Mucosa of descending colon (tissue), 3 donors: Measurements from ENCODE around the gene POLA2. TPM values are rescaled to one million over a fixed set of nuclear protein-coding genes. Genes with fewer than 3 reads are reported as not detected.
"Not testable (repeated sequence)": the region's sequence is repeated elsewhere in the genome, so short reads cannot be mapped to it uniquely, and the experiment has no call there.

Experiments used
- ATAC-seq: fragments of 200-7000 bp; cut with Tn5 transposase; one replicate; pipeline ENCODE4 v1.9.1; 2020; ENCODE audit warnings: mild to moderate bottlenecking, moderate library complexity
- DNase-seq, 3 donors: peaks; one replicate each; pipeline ENCODE4 v3.0.0-alpha.2; 2020
- H3K36me3 ChIP-seq: fragments of 200-600 bp; one replicate; pipeline ENCODE4 v1.8.0; 2021; ENCODE audit warnings: low read depth, mild to moderate bottlenecking
- H3K4me1 ChIP-seq: fragments of 200-600 bp; one replicate; pipeline ENCODE4 v1.8.0; 2021; ENCODE audit warnings: low read depth, mild to moderate bottlenecking
- H3K4me3 ChIP-seq: fragments of 200-600 bp; one replicate; pipeline ENCODE4 v1.8.0; 2021; ENCODE audit warnings: mild to moderate bottlenecking
- H3K9me3 ChIP-seq: fragments of 200-600 bp; one replicate; pipeline ENCODE4 v1.8.0; 2021; ENCODE audit warnings: mild to moderate bottlenecking
- intact Hi-C, 2 donors: fragments of 100-400 bp; cut with DNase I in 1 of 2; cut with micrococcal nuclease in 1 of 2; formaldehyde crosslinking; loops; one replicate each; pipeline versions ENCODE4 v1.11.0 to v1.11.1; 2022; cut with DNase I, micrococcal nuclease
- total RNA-seq, 3 donors: library from RNA; stranded (reverse); fragmentation: NEBNext Ultra II Directional in 2 of 3; extraction: Animal tissue kit (Norgen Biotek cat#: 25700) in 2 of 3; gene quantifications; one replicate each; pipeline versions ENCODE4 v1.2.1 to v1.2.4, GENCODE V29; 2021 to 2023
- TF ChIP-seq, protein P1 (sequence below): fragments of 200-600 bp; IDR thresholded peaks from one replicate; pipeline ENCODE4 v1.8.0; 2022; ENCODE audit warnings: antibody characterized with exemption, mild to moderate bottlenecking
- donor health status: DM: no; HTN: no; CAD: no; lungs with moderate emphysema.
- donor health status: DM: no; HTN: no; CAD: no.
- donor health status: DM: no; HTN: yes; CAD: no.

Gene POLA2
- total RNA-seq, 3 donors from 2014 or later = 8.9 to 14.4 (median 11.4) TPM

DNA sequence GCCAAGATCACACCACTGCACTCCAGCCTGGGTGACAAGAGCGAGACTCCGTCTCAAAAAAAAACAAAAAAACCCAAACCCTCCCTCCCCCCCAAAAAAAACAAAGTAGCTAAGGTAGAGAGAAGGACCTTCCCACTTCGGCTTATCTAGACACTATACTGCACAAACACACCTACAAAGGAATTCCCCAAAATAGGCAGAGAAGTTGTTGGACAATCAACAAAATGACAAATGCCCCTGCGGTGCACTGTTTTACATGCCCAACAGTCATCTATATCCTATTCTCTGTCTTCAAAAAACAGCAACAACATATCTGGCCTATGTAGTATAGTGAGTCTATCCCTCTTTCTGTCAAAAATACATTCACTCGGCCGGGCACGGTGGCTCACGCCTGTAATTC, 65.3 kb downstream of the POLA2 start:
- Histone ChIP-seq H3K9me3 (no peaks in the 10 kb centered on the region), H3K4me1 (peaks cover 11% of the 10 kb centered on the region), H3K4me3 (no peak overlapping the region), H3K36me3 (no peaks in the 10 kb centered on the region)
- no peak for ATAC-seq
- TF ChIP-seq, protein P1, sequence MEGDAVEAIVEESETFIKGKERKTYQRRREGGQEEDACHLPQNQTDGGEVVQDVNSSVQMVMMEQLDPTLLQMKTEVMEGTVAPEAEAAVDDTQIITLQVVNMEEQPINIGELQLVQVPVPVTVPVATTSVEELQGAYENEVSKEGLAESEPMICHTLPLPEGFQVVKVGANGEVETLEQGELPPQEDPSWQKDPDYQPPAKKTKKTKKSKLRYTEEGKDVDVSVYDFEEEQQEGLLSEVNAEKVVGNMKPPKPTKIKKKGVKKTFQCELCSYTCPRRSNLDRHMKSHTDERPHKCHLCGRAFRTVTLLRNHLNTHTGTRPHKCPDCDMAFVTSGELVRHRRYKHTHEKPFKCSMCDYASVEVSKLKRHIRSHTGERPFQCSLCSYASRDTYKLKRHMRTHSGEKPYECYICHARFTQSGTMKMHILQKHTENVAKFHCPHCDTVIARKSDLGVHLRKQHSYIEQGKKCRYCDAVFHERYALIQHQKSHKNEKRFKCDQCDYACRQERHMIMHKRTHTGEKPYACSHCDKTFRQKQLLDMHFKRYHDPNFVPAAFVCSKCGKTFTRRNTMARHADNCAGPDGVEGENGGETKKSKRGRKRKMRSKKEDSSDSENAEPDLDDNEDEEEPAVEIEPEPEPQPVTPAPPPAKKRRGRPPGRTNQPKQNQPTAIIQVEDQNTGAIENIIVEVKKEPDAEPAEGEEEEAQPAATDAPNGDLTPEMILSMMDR = no peak
- intact Hi-C loops = no loop called here
- no peak for DNase-seq

DNA sequence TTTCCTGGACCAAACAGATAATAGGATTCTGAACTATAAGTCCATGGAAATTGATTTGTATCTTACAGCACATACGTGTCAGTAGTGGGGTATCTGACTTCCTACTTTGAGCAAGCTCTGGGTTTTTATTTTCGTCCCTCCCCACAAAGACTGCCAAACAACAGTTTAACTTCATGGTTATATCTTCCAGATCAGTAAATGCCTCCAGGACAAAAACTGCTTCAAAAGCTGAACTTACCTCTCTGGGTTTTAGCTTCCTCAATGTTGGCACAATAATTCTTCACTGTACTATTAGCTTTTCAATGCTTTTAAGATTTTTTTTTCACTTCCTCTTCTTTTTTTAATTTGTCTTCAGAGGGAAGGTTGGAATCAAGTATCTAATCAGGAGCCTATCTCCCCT, 67.7 kb downstream of the POLA2 start:
- H3K9me3 ChIP-seq = no peaks in the 10 kb centered on the region
- H3K4me3 ChIP-seq = no peak overlapping the region
- DNase-seq (no peak), ATAC-seq (no peak)
- intact Hi-C loops = no loop called here
- no peaks in the 10 kb centered on the region for H3K36me3 ChIP-seq
- TF ChIP-seq, protein P1 = no peak
- peaks cover 13% of the 10 kb centered on the region for H3K4me1 ChIP-seq

DNA sequence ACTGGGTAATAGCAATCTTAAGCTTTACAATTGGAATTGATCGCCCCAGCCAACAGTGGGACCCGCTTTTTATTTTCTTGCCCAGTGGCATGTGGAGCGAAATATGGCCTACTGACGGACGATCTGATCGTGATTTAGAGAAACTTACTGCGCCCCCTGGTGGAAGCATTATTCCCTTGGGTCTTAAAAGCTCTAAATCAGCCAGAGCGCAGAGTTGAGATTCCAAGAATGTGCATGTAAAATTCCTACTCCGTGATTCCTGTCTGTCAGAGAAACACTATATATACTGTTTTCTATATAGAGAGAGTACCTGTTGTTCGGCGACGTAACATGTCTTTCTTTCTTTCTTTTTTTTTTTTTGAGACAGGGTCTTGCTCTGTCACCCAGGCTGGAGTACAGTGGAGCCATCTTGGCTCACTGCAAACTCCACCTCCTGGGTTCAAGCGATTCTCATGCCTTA, 68.2 kb downstream of the POLA2 start:
- intact Hi-C loops = no loop called here
- peaks cover 18% of the 10 kb centered on the region for H3K4me1 ChIP-seq
- H3K36me3 ChIP-seq = no peaks in the 10 kb centered on the region
- H3K9me3 ChIP-seq = no peaks in the 10 kb centered on the region
- peak in 2 of 3 donors; percentile 32 to 100 for DNase-seq
- TF ChIP-seq, protein P1 = peak; percentile 26
- peak; percentile 58 for ATAC-seq
- no peak overlapping the region for H3K4me3 ChIP-seq

DNA sequence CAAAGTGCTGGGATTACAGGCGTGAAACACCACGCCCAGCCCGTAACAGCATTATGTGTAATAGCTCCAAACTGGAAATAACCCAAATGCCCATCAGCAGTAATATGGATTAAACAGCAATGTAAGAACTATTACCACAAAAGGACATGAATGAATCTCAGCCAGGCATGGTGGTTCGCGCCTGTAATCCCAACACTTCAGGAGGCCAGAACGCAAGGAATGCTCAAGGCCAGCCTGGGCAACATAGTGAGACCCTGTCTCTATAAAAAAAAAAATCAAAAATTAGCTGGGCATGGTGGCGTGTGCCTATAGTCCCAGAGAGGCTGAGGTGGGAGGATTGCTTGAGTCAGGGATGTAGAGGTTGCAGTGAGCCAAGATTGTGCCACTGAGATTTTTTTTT, 68.8 kb downstream of the POLA2 start:
- ATAC-seq = no peak
- DNase-seq = peak in 1 of 3 donors; percentile 12
- H3K36me3 ChIP-seq = no peaks in the 10 kb centered on the region
- peaks cover 19% of the 10 kb centered on the region for H3K4me1 ChIP-seq
- H3K4me3 ChIP-seq = no peak overlapping the region
- intact Hi-C loops = no loop called here
- TF ChIP-seq, protein P1 = no peak
- no peaks in the 10 kb centered on the region for H3K9me3 ChIP-seq

DNA sequence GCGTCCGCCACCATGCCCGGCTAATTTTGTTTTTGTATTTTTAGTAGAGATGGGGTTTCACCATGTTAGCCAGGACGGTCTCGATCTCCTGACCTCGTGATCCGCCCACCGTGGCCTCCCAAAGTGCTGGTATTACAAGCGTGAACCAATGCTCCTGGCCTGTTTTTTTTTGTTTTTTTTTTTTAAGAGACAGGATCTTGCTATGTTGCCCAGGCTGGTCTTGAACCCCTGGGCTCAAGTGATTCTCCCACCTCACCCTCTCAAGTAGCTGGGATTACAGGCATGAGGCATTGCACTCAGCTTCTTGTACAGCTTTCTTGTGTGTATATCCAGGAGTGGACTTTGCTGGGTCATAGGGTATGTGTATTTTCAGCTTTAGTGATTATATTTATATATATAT, 70.8 kb downstream of the POLA2 start:
- intact Hi-C loops, H3K4me3 ChIP-seq, ATAC-seq, H3K9me3 ChIP-seq, H3K36me3 ChIP-seq: not testable (repeated sequence)
- H3K4me1 ChIP-seq = peaks cover 15% of the 10 kb centered on the region
- peak in 1 of 3 donors; percentile 34 for DNase-seq

DNA sequence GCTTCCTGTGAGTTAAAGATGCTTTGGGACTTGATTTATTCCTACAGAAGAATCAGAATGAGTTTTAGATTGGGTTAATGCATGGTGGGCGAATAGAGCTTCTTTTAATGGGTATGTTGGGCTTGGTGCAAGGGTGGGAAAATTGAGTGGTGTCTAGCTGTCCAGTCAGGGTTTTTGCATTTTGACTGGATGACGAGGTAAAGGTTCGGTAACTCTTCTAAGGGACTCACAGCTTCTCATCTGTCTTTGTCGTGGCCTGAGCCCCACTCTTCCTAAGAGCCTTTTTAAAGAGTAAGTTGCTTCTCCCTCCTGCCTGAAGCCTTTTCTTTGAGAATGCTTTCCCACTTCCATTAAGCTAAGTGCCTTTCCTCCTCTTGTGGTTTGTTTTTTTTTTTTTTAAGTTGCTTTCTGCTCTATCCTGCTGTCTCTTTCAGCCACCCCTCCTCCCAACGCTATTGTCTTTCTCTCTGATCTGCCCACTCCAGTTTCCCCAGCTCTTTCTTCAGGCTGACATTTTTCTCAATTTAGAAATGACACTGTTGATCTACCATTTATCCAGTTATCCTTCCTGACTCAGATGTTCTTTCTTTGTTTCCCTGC, 73.0 kb downstream of the POLA2 start:
- Histone ChIP-seq H3K4me1 (peaks cover 9% of the 10 kb centered on the region), H3K9me3 (no peaks in the 10 kb centered on the region), H3K36me3 (no peaks in the 10 kb centered on the region), H3K4me3 (no peak overlapping the region)
- DNase-seq (no peak), ATAC-seq (no peak)
- TF ChIP-seq, protein P1 = no peak
- intact Hi-C loops = no loop called here
